Activated B cell treated with CpG ODN at 0.5 μM for 24 hours (primary cell): ENCODE measurements around the gene MIEF1. TPM values are rescaled to one million over a fixed set of nuclear protein-coding genes. Genes with fewer than 3 reads are reported as not detected.

Experiments
- ATAC-seq: fragments of 200-7000 bp; cut with Tn5 transposase; one replicate; pipeline ENCODE4 v1.10.0; 2021; ENCODE audit warnings: low read depth, mild to moderate bottlenecking, moderate library complexity
- CTCF ChIA-PET: fragments of 350-600 bp; sonication (Branson Sonifier 250); formaldehyde crosslinking; loops from one replicate; lab custom pipeline; 2021; ENCODE audit warnings: antibody characterized with exemption; lab: Charles Lee
- POLR2A ChIA-PET: fragments of 350-600 bp; sonication (Branson Sonifier 250); formaldehyde crosslinking; loops from one replicate; lab custom pipeline; 2021; ENCODE audit warnings: antibody characterized with exemption; lab: Charles Lee
- DNase-seq: peaks from one replicate; pipeline ENCODE4 v3.0.0; 2022
- H3K27ac Mint-ChIP-seq: one replicate; pipeline ENCODE4 v1.8.0; 2020; ENCODE audit warnings: mixed read lengths
- H3K27me3 Mint-ChIP-seq: one replicate; pipeline ENCODE4 v1.8.0; 2021; ENCODE audit warnings: mixed read lengths
- H3K36me3 Mint-ChIP-seq: one replicate; pipeline ENCODE4 v1.8.0; 2021; ENCODE audit warnings: low read depth, mixed read lengths
- H3K4me1 Mint-ChIP-seq: one replicate; pipeline ENCODE4 v1.8.0; 2021; ENCODE audit warnings: mixed read lengths
- H3K4me3 Mint-ChIP-seq: one replicate; pipeline ENCODE4 v1.8.0; 2020; ENCODE audit warnings: mild to moderate bottlenecking, mixed read lengths
- H3K9me3 Mint-ChIP-seq: one replicate; pipeline ENCODE4 v1.8.0; 2020; ENCODE audit warnings: mixed read lengths
- CTCF ChIP-seq: fragments of 200-600 bp; IDR thresholded peaks from one replicate; pipeline ENCODE4 v1.8.0; 2022; ENCODE audit warnings: antibody characterized with exemption, mild to moderate bottlenecking
- intact Hi-C: fragments of 100-400 bp; cut with micrococcal nuclease; formaldehyde crosslinking; loops from one replicate; pipeline ENCODE4 v1.15.1; 2024
- total RNA-seq: library from RNA; stranded (reverse); gene quantifications from 2 replicates; pipeline ENCODE4 v1.2.3, GENCODE V29; 2022

MIEF1 gene
- total RNA-seq, 1 donor from 2014 or later = 41.3 TPM

DNA sequence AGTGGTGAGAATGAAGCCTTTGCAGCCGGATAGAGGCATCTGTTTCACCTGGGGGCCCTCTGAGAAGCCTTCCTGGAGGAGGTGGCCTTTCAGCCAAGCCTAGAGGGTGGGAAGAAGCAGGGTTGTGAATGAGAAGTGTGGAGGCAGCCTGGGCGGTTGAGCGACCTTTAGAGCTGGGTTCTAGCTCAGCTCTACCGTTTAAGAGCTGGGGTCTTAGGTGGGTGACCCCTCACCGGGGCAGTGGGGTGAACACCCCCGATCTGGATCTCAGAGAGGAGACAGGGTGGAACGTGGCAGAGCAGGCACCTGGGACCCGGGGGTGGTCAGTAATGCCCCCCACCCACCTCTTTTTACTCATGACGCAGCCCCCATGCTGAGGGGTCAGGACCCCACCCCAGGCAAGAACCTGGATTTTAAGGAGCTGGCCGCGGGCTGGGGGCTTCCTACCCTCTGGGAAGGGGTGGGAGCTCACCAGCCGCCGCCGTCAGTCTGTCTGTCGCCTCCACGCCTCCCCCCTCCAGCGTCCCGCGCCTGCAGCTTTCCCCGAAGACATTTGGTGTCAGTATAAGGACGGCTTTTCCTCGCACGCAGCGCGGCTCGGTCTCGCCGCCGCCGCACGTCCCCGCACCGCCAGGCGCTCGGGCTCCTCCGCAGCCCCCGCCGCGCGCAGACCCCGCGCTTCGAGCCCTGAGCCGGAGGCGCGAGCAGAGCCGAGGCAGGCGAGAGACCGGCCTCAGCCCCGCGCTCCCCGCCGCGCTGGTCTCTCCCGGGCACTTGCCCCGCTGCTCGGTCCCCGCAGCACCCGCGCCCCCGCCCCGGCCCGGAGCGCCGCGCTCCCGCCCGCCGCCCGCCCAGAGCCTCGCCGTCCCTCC, 55.1 kb downstream of the MIEF1 start:
- DNase-seq (no peak), ATAC-seq (peak; percentile 34)
- Mint-ChIP-seq H3K9me3 (no peaks in the 10 kb centered on the region), H3K27ac (no peak overlapping the region), H3K36me3 (no peaks in the 10 kb centered on the region), H3K4me3 (peak overlapping the region; percentile 36), H3K27me3 (peaks cover 52% of the 10 kb centered on the region), H3K4me1 (peaks cover 9% of the 10 kb centered on the region)
- no peak for TF ChIP-seq CTCF
- ChIA-PET POLR2A (no interaction called here), CTCF (interaction anchor here (1.4 kb wide), 1 partner anchor 467 kb away, joined by 13 read pairs; no protein-coding TSS in a partner anchor)
- intact Hi-C loops = no loop called here

DNA sequence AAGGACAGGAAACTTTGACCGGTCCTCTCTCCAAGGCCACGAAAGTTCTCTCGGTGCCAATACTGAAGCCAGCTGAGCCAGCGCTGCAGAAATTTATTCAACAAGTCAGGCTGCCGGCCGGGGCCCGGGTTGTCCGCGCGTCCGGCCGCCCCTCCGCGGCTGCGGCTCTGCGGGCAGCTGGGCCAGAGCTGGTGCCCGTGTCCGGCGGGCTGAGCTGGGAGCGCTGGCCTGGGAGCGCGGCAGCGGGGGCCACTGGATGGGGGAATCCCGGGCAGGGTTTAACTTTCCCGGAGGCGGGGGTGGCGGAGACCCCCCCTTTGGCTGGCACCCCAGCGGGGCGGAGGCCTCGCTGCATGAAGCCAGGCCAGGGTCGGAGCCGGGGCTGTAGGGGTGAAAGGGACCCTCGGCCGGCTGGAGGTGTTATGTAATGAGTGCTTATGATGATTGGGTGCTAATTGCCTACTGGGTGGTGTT, 56.2 kb downstream of the MIEF1 start:
- peaks cover 9% of the 10 kb centered on the region for H3K4me1 Mint-ChIP-seq
- CTCF ChIA-PET = interaction anchor here (1.2 to 2.3 kb wide), 3 partner anchors 385 to 478 kb away, joined by 3 to 11 read pairs (median 3); no protein-coding TSS in a partner anchor
- DNase-seq (no peak), ATAC-seq (no peak)
- H3K4me3 Mint-ChIP-seq = peak overlapping the region; percentile 11
- TF ChIP-seq CTCF = no peak
- intact Hi-C loops = no loop called here
- peaks cover 44% of the 10 kb centered on the region for H3K27me3 Mint-ChIP-seq
- no peaks in the 10 kb centered on the region for H3K9me3 Mint-ChIP-seq
- POLR2A ChIA-PET = interaction anchor here (0.7 kb wide), 1 partner anchor 740 kb away, joined by 5 read pairs; no protein-coding TSS in a partner anchor
- H3K27ac Mint-ChIP-seq = no peak overlapping the region
- H3K36me3 Mint-ChIP-seq = no peaks in the 10 kb centered on the region

DNA sequence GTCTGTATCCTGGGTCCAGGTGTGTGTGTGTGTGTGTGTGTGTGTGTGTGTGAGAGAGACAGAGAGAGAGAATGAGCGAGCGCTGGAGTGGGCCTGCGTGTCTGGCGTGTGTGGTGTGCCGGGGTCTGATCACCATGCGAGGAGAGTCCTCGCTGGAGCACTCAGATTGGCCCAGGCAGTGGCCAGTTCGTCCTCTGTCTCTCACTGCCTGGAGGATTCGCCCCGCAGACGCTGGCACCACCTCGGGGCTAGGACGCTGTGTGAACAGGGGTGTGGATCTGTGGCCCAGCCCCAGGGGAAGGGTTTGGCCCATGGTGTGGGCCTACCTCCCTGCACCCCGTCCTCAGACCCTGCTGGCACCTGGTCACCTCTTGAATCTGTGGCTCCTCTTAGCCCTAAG, 56.9 kb downstream of the MIEF1 start:
- H3K27me3 Mint-ChIP-seq = peaks cover 42% of the 10 kb centered on the region
- ChIA-PET CTCF (interaction anchor here (1.0 to 2.3 kb wide), 4 partner anchors 383 to 478 kb away, joined by 3 to 11 read pairs (median 4); no protein-coding TSS in a partner anchor), POLR2A (interaction anchor here (0.7 kb wide), 1 partner anchor 739 kb away, joined by 5 read pairs; no protein-coding TSS in a partner anchor)
- H3K4me1 Mint-ChIP-seq = peaks cover 9% of the 10 kb centered on the region
- no peak for DNase-seq
- H3K4me3 Mint-ChIP-seq = no peak overlapping the region
- no peak overlapping the region for H3K27ac Mint-ChIP-seq
- no peak for ATAC-seq
- intact Hi-C loops = no loop called here
- no peaks in the 10 kb centered on the region for H3K9me3 Mint-ChIP-seq
- no peaks in the 10 kb centered on the region for H3K36me3 Mint-ChIP-seq
- TF ChIP-seq CTCF = no peak

DNA sequence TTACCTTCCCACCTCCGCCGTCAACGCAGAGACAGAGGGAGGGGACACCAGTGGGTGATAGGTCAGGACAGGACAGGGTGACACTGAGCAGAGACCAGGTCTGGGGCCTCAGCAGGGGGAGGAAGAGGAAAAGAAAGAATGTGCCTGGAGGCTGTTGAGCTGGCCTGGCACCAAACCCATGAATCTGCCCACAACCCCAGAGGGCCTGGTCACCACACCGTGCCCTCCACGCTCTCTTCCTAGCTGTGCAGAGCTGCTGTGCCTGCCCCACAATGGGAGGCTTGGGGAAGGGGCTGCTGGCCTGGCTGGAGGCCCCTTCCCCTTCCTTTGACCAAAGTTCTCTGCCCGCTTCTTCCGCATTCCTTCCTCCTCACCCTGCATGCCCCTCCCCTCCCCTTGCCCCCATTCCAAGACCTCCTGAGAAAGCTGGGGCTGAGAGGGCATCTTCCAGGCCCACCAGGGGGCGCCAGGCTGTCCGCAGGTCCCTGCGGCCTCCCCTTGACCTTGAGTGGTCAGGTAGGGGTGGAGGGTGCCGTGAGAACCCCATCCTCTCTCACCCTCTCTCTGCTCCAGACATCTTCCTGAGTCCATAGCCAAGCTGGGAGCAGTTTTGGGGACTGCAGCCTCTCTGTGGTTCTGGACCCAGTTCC, 57.5 kb downstream of the MIEF1 start:
- intact Hi-C loops = no loop called here
- peaks cover 9% of the 10 kb centered on the region for H3K4me1 Mint-ChIP-seq
- no peaks in the 10 kb centered on the region for H3K9me3 Mint-ChIP-seq
- H3K27me3 Mint-ChIP-seq = peaks cover 40% of the 10 kb centered on the region
- ChIA-PET CTCF (interaction anchor here (1.0 to 2.3 kb wide), 3 partner anchors 382 to 477 kb away, joined by 3 to 11 read pairs (median 4); no protein-coding TSS in a partner anchor), POLR2A (no interaction called here)
- no peaks in the 10 kb centered on the region for H3K36me3 Mint-ChIP-seq
- no peak overlapping the region for H3K27ac Mint-ChIP-seq
- ATAC-seq = no peak
- no peak for TF ChIP-seq CTCF
- H3K4me3 Mint-ChIP-seq = no peak overlapping the region
- no peak for DNase-seq
